Measurements from ENCODE around the gene KDM3A.

KDM3A gene

DNA sequence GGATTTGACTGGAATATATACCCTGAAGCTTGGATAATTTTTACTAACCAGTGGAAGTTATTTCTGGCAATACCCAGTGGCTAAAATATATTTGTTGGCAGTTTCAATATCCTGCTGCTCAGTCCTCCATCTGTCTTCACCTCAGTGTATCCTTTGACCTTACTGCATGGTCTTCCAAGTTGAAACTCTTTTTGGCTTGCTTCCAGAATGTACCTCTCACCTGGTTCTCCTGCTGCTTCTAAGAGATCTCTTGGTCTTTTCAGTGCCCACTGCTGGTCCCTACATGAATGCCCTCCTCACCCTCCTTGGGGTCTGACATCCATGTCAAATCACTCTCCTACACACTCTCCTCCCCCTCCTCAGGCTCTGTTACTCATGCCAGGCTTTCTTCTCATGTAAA is 4.8 kb upstream of the KDM3A start:
- no peak for DNase-seq

DNA sequence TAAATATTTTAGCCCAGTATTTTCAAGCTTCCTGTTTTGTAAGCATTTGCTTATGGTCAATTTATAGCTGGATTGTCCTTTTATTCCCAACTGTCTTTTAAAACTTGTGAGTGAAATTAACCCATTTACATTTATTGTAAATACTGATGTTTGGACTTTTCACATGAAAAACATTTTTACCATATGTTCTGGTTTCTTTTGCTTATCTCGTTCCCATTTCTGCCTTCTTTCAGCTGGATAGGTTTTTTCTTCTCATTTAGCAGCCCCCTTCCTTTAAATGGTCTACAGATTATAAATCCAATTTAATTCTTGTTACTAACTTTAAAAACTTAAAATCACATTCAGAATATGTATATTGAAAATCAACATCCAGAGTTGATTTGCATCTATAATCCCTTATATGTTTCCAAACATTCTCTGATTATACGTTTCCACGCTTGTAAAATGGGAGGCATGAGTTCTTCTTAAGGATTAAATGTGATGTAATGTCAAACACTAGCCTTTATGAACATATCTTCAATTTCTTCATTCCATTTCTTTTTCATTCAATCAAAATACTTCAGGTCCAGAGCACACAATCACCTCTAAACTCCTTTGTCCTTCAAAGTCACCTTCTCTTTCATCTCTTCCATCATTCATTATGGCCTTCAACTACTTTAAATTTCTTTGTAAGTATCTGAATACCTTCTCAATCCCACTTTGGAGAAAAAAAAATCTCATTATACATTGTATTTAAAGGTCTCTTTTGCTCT is 1.1 kb upstream of the KDM3A start:
- no peak for DNase-seq

DNA sequence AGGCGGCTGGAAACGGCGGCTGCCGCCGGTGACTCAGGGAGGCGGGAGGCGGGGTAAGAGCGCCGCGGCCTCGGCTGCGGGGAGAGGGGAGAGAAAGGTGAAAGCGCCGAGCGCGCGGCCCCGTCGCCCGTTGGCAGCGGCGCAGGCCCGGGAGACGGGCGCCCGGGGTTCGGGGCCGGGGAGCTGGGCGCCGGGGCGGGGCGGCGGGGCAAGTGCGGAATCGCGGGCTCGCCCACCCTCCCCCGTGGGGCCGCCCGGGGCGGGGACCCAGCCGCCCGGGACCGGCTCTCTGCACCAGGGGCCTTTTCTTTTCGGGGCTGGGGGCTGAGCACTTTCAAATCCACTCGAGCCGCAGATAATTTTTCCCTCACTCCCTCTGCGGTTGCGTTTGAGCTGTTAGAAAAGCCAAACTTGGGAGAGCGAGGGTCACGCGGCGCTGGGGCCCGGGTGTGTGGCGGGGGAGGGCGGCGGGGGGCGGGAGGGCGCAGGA is 266 bp downstream of the KDM3A start:
- no peak for DNase-seq

DNA sequence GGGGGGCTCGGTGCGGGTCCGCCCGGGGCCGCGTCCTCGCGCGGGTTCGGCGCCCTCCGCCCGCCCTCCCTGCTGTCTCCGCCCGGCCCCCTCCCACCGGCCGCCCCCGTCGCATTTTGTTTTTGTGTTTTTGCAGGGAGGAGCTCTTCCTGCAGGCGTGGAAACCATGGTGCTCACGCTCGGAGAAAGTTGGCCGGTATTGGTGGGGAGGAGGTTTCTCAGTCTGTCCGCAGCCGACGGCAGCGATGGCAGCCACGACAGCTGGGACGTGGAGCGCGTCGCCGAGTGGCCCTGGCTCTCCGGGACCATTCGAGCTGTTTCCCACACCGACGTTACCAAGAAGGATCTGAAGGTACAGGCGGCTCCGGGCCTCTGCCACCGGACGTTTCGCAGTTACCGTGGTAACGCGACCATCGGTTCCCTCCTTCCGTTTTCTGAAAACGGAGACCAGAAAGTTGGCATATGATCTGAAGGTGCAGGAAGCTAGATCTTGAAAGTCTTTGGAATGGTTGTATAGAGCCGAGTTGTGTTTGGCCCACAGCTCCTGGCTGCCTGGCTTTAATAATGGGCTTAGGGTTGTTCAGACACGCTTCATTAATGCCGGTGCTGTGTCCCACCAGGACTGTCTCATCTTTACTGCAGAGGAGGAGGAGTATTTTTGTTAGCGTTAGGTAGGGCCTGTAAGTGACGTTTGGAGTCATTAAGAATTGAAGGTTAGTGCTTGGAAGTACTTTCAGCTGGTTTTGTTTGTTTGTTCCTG is 891 bp downstream of the KDM3A start:
- peak; percentile 63 for DNase-seq

DNA sequence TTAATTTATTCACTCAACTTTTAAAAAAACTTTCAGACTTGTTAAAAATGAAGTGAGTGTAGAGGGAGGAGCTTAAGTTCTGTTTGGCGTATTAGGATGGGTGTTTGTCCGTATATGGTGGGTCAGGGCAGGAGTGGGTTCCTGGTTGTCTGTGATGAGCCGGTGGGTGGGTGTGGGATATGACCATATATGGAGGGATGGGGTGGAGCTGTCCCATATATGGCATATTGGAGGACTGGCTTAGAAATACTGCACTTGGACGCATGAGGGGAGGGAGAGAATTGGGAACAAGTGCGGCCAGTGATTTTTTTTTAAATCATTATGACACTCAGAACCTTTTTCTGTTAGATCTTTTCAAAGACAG is 1.5 kb downstream of the KDM3A start:
- DNase-seq: peak; percentile 71

DNA sequence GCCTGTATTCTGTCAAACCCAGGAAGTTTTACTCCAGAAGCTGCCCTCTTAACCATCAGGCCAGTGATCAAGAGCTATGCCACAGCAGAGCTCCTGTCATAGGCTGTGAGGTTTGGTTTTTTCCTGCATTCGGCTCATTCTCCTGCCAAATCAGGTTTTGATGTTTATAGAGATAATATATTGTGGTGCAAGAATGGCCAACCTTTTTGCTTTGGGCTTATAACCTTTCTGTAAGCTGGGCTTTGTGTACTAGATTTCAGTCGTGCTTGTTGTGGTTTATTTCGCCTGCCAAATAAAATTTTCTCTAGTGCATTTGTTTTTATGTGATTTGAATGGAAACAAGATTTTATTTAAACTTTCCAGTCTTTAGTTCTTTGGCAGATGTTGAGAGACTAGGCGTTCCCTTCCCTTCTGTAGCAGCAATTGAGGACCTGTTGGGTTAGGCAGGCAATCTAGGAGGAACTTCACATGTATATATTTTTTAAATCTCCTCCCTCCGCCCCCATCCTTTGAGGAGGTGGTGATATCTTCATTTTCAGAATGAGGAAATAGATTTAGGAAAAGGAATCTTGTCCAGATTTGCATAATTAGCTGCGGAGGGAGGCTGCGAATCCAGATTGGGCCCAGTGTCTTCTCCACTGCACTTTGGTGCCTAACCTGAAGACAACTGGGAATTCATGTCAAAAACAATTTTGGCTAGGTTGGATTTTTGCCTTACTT is 2.6 kb downstream of the KDM3A start:
- no peak for DNase-seq

DNA sequence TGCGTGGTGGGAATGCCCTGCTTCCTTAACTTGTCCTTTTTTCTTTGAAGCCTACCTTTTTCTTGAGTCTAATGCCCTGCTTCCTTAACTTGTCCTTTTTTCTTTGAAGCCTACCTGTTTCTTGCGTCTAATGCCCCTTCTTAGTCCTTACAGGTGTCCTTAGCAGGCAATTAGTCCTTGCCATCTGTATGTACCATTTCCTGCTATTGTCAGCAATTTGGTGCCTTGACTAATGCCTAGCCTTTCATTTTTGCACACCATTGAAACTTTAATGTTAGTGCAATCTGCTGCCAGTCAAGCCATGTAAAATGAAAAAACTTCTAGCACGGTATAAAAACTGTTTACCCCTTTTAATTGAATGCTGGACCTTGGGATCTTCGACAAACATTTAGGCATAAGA is 4.3 kb downstream of the KDM3A start:
- DNase-seq: no peak

DNA sequence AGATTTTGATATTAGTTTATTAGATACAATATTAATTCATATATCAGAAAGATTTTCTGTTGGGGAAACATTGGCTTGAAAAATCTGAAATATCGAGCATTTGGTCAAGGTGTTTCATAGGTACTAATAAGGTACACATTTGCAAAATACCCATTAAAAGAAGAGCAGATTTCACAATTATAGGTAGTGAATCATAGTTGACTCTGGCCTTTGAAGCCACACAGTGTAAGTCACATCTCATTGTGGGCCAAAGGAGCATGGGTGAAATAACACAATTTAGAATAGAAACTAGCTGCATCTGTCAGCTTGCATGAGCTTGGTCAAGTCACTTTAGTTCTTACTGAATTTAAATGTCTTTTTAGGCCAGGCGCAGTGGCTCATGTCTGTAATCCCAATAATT is 4.9 kb downstream of the KDM3A start:
- no peak for DNase-seq

DNA sequence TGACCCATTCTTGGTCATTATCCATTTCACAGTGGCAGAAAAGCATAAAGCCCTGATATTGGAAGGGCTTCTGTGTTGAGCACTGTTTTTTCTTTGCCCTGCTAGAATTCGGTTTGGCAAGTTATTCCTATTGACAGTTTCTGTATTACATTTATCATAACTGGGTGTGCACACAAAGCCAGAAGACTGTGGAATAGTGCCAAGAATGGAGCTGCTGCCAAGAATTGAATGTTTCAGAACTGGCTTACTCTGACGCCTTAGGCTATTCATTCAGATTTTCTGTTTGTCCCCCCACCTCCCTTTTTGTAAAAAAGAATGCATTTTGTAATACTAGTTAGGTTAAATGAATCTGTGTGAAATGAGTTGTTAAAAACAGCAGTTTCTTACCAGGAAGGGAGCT is 12.7 kb downstream of the KDM3A start:
- no peak for DNase-seq

DNA sequence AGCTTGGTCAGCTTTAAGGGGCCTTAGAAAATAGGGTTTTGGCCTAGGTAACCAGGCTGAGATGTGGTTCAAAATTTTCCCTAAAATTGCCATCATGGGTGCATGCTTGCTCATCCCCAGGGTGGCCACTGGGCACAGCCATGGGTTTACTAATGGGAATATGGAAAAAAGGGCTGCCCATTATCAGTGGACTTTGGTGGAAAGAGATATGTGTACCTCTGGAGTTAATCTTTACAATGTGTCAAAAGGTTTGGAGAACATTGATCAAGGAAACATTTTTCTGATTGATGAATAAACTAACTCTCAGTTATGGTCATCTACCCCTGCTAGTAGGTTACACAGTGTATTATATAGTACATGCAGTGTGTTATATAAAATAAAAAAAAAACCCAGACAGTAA is 13.1 kb downstream of the KDM3A start:
- DNase-seq: no peak

DNA sequence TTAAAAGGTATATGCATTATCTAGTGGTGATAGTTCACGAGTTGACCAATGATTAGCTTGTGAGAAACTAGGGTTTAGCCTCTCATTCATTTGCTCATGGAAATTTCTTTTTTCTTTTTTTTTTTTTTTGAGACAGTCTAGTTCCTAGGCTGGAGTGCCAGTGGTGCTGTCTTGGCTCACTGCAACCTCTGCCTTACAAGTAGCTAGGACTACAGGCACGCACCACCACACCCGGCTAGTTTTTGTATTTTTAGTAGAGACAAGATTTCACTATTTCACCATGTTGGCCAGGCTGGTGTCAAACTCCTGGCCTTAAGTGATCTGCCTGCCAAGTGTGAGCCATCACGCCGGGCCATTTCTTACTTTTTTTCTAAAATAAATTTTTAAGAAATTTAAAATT is 14.0 kb downstream of the KDM3A start:
- DNase-seq: no peak

DNA sequence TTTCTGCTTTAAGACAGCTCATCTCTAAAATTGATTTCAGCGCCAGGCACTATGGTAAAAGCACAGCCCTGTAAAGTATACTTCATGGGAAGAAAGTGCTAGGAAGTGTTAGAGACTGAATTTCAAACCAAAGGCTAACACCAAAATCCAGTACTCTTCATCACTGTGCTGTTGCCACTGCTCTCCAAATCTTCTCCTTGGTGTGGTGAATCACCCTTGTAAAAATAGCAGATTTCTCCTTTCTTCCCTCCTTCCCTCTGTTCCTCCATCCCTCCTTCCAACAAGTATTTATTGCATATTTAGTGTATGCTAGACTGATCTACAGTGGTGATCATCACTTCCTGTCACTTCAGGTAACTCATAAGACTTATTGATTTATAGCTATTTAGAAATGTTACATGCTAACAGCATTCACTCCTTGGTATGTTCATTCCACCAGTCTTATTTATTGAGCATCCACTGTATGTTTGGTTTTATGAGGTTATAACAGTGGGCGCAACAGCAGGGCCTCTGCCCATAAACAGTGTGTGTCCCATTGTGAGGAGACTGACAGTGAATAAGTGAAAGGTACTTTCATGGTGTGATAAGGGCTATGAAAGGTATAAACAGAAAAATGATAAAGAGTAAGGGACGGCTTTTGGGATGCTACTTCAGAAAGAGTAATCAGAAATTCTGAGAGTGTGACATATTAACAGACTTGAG is 20.0 kb downstream of the KDM3A start:
- DNase-seq: no peak

DNA sequence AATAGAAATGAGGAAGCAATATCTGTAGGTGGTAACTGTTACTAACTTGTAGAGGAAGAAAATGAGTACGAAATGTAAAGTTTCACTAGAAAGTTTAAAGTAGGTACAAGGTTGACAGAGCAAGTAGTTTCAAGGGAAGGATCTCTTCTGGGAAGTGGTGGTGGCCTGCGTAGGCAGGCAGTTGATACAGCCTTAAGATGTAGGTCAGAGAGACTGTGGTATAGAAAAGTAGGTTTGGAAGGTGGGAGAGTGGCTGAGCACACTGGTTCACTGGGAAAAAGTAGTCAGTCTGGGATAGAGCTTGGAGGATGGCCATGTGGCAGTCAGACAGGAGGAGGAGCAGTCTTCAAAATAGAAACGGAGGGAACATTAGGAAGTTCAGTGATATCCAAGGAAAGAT is 23.5 kb downstream of the KDM3A start:
- DNase-seq: no peak

DNA sequence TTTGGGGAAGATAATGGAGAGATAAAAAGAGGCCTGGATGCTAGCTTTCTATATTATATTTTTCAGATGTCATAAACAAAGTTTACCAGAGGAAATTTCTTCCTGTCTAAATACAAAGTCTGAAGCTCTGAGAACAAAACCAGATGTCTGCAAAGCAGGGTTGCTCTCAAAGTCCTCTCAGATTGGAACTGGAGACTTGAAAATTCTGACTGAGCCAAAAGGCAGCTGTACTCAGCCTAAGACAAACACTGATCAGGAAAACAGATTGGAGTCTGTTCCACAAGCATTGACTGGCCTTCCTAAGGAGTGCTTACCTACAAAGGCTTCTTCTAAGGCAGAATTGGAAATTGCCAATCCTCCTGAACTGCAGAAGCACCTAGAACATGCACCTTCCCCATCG is 25.1 kb downstream of the KDM3A start:
- DNase-seq: no peak

DNA sequence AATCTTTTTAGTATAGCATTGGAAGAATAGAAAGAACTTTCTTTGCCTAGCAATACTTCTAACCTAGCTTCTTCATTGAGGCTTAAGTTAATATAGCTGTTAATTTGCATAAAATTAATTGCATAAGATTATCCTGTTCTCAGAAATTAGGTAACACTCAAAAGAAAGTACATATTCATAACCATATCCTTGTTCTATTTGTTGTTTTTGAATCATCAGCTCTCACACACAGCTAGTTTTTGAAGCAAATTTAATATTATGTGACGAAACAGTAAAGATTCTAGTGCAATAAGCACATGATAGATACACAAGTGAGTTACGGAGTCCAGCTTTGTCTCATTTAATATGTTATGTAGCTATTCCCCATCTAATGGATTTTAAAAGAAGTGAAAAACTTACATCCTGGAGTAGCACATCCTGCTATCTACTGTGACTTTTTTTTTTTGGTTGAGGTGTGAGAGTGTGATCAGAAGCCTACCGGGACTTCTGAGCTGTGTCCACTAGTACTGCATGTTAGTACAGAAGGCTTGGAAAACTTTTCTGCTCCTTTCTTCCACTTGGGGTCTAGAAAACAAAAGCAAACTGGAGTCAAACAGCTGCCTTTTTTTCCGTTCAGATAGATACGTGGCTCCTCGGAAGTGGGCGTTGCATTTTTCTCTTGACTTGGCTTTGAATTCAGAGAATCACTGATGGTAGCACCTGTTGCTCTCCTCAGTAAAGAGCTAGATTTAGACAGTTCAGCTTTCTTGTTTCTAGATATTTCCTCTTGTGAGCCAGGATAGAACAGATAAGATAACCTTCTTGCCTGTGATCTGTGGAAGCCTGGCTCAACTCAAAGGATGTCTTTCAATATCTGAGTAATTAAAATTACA is 27.2 kb downstream of the KDM3A start:
- no peak for DNase-seq

DNA sequence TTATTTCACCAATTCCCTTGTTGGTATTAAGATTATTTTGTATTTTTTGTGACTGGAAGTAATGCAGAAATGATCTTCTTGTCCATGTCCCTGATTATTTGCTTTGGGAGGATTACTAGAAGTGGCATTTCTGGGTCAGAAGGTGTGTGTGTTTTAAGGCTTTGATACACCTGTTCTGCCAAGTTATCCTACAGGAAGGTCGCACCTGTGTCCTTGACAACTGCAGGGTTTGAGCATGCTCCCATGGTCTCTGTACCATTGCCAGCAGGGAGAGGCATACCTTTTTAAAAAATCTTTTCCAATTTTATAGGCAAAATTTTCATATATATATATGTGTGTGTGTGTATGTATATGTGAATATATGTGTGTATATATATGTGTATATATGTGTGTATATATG is 29.7 kb downstream of the KDM3A start:
- DNase-seq: no peak

DNA sequence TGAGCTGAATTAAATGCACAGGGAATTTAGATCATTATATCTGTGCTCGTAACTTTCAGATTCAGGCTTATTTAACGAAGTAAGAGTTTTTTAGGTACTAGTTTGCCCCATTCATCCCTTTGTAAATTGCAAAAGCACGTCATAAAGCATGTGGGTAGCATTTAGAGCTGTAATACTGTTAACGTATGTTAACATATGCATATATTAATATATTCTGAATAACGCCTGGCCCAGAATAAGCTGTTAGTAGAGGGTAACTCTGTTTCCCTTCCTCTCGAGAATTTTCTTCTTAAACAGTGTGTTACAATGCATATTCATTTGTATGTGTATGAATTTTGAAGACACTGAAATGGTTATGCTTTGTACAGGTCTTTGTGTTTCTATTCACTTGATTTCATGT is 30.5 kb downstream of the KDM3A start:
- DNase-seq: no peak

DNA sequence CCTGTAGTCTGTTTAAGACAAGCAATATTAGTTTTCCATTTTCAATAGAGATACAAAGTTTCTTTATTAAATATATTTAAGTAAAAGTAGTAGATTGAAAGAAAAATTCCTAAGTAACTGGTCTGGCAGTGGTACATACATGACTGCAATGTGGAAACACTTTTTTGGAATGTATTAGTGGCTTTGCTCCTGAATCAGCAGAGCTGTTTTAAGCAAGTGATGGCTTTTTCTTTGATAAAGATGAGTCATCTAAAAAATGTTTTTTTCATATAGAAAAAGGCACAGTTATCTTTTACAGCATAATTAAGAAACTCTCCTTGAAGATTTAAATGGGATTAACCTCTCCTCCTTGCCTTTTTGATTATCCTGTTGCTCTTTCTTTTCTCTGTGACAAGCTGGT is 34.9 kb downstream of the KDM3A start:
- DNase-seq: no peak

DNA sequence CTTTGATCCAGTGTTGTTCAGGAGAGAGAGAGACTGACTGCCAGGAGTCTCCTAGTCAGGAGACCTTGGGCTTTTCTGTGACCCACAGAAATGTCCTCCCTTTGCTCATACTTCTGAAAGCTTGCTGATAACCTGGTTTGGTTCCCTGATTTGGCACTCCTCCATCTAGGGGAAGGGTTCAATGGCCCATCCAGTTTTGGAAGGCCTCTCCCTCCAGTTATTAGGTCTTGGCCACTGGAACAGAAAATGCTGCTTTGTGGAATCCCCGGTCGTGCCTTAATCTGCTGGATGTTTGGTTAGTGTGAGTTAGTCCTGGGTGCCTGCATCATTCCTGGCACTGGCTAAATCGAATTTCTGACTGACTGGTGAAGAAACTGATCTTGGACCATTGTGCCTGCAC is 35.7 kb downstream of the KDM3A start:
- DNase-seq: no peak

DNA sequence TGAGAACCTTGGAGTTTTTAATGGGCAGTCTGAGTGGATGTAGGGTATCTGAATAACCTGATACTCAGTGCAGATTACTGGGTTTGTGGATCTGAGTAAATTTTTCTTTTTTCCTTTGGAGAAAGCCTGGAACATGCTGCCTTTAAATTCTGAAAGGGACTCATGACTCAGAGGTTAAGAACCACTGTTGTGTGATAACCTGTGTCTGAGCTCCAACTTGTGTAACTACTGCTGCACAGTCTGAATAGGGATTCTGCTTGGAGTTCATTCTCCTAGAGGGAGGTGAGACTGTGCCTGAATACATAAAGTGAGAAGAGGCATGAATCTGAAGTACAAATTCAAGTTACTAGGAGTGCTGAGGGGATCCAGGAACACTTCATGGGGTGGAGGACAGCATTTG is 36.2 kb downstream of the KDM3A start:
- no peak for DNase-seq

DNA sequence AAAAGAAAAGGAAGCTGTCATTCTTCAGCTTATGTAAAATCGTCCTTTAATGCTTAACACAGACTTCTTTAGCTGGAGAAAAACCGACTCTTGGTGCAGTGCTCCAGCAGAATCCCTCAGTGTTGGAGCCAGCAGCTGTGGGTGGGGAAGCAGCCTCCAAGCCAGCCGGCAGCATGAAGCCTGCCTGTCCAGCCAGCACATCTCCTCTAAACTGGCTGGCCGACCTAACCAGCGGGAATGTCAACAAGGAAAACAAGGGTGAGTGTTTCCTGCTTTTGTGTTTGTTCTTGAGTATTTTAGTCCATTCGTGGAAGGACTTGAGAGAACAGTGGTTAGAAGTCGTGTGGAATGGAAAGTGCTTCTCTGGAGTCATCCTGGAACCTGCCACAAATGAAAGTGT is 38.9 kb downstream of the KDM3A start:
- no peak for DNase-seq

DNA sequence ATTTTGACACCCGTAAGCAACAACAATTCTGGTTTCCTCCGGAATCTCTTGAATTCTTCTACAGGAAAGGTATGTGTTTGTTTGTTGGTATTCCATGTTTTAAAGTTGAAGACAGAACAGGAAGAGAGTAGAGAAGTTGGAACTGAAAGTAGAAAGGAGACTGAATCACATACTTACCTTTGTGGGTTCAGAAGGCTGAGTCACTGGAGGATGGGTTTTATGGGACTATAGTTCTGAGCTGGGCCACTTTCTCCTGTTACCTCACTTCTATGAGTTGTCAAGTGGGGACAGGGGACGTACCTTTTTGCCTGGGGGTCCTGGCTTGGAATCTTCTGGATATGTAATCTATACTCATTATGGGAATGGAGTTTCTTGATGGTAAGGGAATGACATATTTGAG is 40.9 kb downstream of the KDM3A start:
- no peak for DNase-seq
